Measurements from ENCODE around the gene ZNF83. TPM values are rescaled to one million over a fixed set of nuclear protein-coding genes. Genes with fewer than 3 reads are reported as not detected.
"Not testable (repeated sequence)": the region's sequence is repeated elsewhere in the genome, so short reads cannot be mapped to it uniquely, and the experiment has no call there.

Gene ZNF83
- total RNA-seq, 1 donor from 2014 or later = 58.1 TPM

GRCh38 chr19:52592301-52592700 lies 45.9 kb downstream of the ZNF83 start:
- Mint-ChIP-seq H3K27me3 (ENCODE audit: unreplicated experiment) (no peaks in the 10 kb centered on the region), H3K36me3 (ENCODE audit: unreplicated experiment) (peaks cover 49% of the 10 kb centered on the region), H3K9me3 (ENCODE audit: unreplicated experiment) (peaks cover 22% of the 10 kb centered on the region), H3K4me3 (ENCODE audit: unreplicated experiment) (no peak overlapping the region), H3K4me1 (ENCODE audit: unreplicated experiment) (no peaks in the 10 kb centered on the region), H3K27ac (ENCODE audit: unreplicated experiment) (no peak overlapping the region)
- no peak for TF ChIP-seq CTCF (IDR thresholded peaks at IDR 0.05)
- no peak for DNase-seq (ENCODE audit: extremely low spot score, unreplicated experiment)

- DNase-seq (ENCODE audit: extremely low spot score, unreplicated experiment) = no peak
- Mint-ChIP-seq H3K4me1 (ENCODE audit: unreplicated experiment) (no peaks in the 10 kb centered on the region), H3K9me3 (ENCODE audit: unreplicated experiment) (peaks cover 7% of the 10 kb centered on the region), H3K36me3 (ENCODE audit: unreplicated experiment) (peaks cover 39% of the 10 kb centered on the region), H3K27me3 (ENCODE audit: unreplicated experiment) (no peaks in the 10 kb centered on the region), H3K27ac (ENCODE audit: unreplicated experiment) (no peak overlapping the region), H3K4me3 (ENCODE audit: unreplicated experiment) (no peak overlapping the region)
- TF ChIP-seq CTCF (IDR thresholded peaks at IDR 0.05) = no peak
Measured at GRCh38 chr19:52590728-52591127, 47.4 kb downstream of the ZNF83 start.

- no peak for TF ChIP-seq CTCF (IDR thresholded peaks at IDR 0.05)
- Mint-ChIP-seq H3K4me1 (ENCODE audit: unreplicated experiment) (no peaks in the 10 kb centered on the region), H3K27ac (ENCODE audit: unreplicated experiment) (no peak overlapping the region), H3K9me3 (ENCODE audit: unreplicated experiment) (peaks cover 27% of the 10 kb centered on the region), H3K36me3 (ENCODE audit: unreplicated experiment) (peaks cover 57% of the 10 kb centered on the region), H3K27me3 (ENCODE audit: unreplicated experiment) (no peaks in the 10 kb centered on the region), H3K4me3 (ENCODE audit: unreplicated experiment) (no peak overlapping the region)
- no peak for DNase-seq (ENCODE audit: extremely low spot score, unreplicated experiment)
Measured at GRCh38 chr19:52585604-52586003, 52.6 kb downstream of the ZNF83 start.

GRCh38 chr19:52584736-52585440 lies 53.3 kb downstream of the ZNF83 start:
- H3K4me1 Mint-ChIP-seq (ENCODE audit: unreplicated experiment) = no peaks in the 10 kb centered on the region
- no peak overlapping the region for H3K4me3 Mint-ChIP-seq (ENCODE audit: unreplicated experiment)
- no peaks in the 10 kb centered on the region for H3K27me3 Mint-ChIP-seq (ENCODE audit: unreplicated experiment)
- DNase-seq (ENCODE audit: extremely low spot score, unreplicated experiment) = peak; percentile 83
- H3K36me3 Mint-ChIP-seq (ENCODE audit: unreplicated experiment) = peaks cover 58% of the 10 kb centered on the region
- H3K27ac Mint-ChIP-seq (ENCODE audit: unreplicated experiment) = no peak overlapping the region
- TF ChIP-seq CTCF (IDR thresholded peaks at IDR 0.05) = no peak
- H3K9me3 Mint-ChIP-seq (ENCODE audit: unreplicated experiment) = peaks cover 27% of the 10 kb centered on the region

- Mint-ChIP-seq H3K27ac (ENCODE audit: unreplicated experiment) (peak within 1 kb of the TSS; percentile 96), H3K4me3 (ENCODE audit: unreplicated experiment) (peak within 1 kb of the TSS; percentile 87), H3K27me3 (ENCODE audit: unreplicated experiment) (no peaks in the 10 kb centered on the region), H3K4me1 (ENCODE audit: unreplicated experiment) (peaks cover 24% of the 10 kb centered on the region), H3K36me3 (ENCODE audit: unreplicated experiment) (peaks cover 29% of the 10 kb centered on the region), H3K9me3 (ENCODE audit: unreplicated experiment) (peaks cover 6% of the 10 kb centered on the region)
- TF ChIP-seq CTCF (IDR thresholded peaks at IDR 0.05) = peak; percentile 46
- DNase-seq (ENCODE audit: extremely low spot score, unreplicated experiment) = peak; percentile 99
Measured at GRCh38 chr19:52570000-52570861, 67.9 kb downstream of the ZNF83 start, which contains the start of gene ZNF701. TSS of gene ZNF701 (plus strand) at chr19:52570287. CDS start at chr19:52574148, 3,861 bp downstream.

- Mint-ChIP-seq H3K36me3 (ENCODE audit: unreplicated experiment) (peaks cover 26% of the 10 kb centered on the region), H3K4me3 (ENCODE audit: unreplicated experiment) (peak overlapping the region; percentile 87), H3K27ac (ENCODE audit: unreplicated experiment) (peak overlapping the region; percentile 96), H3K4me1 (ENCODE audit: unreplicated experiment) (peaks cover 24% of the 10 kb centered on the region)
- H3K27me3 Mint-ChIP-seq (ENCODE audit: unreplicated experiment); H3K9me3 Mint-ChIP-seq (ENCODE audit: unreplicated experiment); DNase-seq (ENCODE audit: extremely low spot score, unreplicated experiment): not testable (repeated sequence)
Measured at GRCh38 chr19:52569638-52569999, 68.5 kb downstream of the ZNF83 start.

All from osteocyte (in vitro differentiated cells).